HG02759 (cell line): ENCODE measurements around the gene C1orf159.
"Not testable (repeated sequence)": the region's sequence is repeated elsewhere in the genome, so short reads cannot be mapped to it uniquely, and the experiment has no call there.

Experiments used
- ATAC-seq: cut with Tn5 transposase; IDR thresholded peaks from one replicate; pipeline ENCODE4 v1.9.1; 2021; ENCODE audit warnings: mild to moderate bottlenecking, moderate library complexity; ENCODE audit not compliant: unreplicated experiment

C1orf159 gene

GRCh38 chr1:1115786-1116700 is at the start of gene C1orf159:
Gene C1orf159 (minus strand): TSS chr1:1116089. CDS start chr1:1091543, 24,546 bp downstream.
- ATAC-seq, result peak; percentile 93

DNA sequence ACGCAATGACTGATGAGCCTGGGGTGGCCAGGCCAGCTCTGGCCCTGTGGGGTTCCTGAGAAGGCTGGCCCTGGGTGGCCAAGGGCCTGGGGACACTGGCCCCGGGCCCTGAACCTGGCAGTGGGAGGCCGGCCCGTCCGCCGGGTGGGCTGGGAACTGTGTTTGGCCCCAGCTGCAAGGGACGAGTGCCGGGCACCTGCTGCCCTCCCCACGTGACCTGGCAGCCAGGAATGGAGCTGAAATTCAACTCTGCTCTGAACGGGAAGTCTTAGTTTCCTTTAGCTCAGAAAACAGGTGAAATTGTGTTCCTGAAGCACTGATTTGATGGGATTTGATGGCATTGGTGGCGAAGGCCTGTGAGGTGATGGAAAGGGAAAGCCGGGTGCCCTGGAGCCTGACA is 49.6 kb upstream of the C1orf159 start:
- no peak for ATAC-seq

DNA sequence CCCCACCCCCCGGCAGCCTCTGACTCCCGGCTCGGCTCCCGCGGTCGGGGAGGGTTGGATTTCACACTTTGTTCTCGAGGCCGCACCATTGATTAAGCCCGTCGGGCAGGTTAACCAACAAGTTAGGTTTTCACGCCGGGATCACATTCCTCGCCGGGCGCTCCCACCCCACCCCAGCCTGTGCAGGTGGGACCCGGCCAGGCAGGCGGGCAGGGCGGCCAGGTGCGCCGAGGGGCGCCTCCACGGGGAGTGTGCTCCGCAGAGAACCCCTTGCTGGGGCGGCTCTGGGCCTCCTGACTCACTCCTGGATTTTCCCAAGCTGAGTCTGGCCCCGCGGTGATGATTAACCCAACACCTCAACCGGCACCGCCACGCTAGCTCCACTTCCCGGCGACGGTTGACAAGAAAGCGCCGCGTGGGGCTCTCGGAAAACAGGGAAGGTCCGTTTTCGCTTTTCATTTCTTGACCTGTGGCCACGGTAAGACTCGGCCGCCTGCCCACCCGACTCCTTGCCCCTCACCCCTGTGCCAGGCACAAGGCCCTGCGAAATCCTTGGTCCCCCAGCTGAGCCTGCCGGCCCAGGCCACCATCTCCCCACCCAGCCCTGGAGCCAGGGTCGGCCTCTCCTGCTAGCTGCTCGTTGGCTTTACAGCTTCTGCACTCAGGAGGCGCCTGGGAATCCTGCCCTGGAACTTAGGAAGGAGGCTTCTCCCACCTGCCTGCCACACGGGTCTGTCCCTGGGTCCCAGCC is 49.0 kb upstream of the C1orf159 start:
- ATAC-seq, result no peak

- ATAC-seq, result no peak
These were observed 48.4 kb upstream of the C1orf159 start for GRCh38 chr1:1164361-1164700.

DNA sequence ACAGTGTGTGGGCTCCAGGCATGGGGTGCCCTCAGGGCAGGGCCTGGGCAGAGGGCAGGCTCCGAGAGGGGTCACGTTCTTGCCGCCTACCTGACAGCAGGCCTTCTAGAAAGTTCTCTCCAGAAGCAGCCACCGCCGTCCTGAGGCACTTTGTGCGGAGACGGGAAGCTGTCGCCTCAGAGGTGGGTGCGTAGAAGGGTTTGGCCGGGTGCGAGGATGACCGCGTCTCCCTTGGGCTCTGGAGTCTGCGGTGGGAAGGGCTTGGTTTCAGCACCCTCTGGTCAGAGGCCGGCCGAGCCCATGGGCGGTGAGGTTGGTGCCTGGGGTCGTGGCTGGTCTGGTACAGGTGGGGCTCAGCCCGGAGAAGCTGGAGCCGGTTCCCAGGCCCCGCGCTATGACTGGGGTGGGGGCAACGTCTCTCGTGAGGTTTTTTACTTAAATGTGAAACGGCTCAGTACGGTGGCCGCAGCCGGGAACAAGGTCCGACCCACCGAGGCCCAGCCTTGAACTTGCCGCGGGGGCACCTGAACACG is 47.7 kb upstream of the C1orf159 start:
- ATAC-seq, result no peak

DNA sequence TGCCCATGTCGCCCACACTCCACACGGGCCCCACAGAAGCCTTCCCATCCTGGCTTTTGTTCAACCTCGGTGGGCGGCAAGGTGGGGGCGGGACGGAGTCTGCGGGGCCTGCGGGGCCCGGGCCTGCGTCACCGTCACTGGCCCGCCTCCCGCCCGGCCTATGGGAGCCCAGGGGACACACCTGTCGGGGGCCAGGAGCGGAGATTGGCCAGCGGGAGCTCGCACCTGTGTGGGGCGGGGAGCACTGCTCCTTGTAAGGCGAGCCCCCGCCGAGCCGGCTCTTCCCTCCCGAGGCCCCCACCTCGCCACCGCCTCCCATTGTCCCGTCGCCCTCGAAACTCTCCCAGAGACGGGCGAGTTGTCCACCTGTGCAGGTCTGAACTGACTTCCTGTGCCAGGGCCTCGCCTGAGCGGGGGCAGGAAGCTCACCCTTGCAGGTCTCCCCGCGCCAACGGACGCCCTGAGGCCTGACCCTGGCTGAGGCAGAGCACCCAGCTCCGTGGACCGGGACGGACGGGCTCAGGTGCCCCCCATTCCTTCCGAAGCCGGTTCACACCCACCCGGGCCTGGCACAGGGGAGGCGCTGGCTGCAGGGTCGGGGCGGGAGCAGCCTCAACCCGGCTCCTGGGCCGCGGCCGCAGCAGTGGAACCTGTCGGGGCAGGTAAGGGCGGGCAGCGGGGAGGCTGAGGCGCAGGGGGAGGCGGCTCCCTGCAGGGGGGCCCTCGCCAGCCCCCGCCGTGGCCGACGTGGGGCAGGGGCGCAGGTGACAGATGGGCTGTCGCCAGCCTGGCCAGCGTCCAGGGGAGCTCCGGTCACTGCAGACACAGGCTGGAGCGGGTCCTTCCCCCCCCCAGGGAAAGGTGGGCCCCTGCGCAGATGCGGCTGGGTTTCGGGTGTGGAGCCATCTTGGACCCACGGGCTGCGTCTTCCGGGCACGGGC is 47.0 kb upstream of the C1orf159 start:
- no peak for ATAC-seq

- no peak for ATAC-seq
These were observed 45.8 kb upstream of the C1orf159 start for GRCh38 chr1:1161683-1162079.

DNA sequence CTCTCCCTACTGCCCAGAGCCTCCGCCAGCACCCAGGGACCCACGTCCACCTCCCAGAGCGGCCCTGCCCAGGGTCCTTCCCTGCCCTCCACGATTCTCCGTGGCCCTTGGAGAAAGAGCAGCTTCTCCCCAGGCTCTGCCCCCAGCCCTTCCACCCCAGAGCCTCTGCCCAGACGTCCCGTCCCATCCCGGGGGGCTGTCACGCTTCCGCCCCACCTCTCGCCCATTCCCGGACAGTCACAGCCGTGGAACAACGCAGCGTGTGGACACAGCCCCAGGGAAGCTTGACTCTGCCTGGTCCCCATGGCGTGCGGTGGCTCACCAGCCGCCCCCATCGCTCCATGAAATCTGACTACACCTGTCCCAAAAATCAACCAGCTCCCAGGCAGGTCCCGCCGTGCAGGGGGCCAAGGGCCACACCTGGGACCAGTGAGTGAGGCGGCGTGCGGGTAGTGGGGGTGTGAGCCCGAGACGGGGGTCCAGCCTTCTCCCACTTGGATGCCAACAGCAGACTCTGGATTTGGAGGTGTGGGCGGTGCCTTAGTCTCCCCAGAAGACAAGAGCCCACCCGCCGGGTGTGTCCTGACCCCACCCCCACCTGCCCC is 45.3 kb upstream of the C1orf159 start:
- ATAC-seq, result no peak

DNA sequence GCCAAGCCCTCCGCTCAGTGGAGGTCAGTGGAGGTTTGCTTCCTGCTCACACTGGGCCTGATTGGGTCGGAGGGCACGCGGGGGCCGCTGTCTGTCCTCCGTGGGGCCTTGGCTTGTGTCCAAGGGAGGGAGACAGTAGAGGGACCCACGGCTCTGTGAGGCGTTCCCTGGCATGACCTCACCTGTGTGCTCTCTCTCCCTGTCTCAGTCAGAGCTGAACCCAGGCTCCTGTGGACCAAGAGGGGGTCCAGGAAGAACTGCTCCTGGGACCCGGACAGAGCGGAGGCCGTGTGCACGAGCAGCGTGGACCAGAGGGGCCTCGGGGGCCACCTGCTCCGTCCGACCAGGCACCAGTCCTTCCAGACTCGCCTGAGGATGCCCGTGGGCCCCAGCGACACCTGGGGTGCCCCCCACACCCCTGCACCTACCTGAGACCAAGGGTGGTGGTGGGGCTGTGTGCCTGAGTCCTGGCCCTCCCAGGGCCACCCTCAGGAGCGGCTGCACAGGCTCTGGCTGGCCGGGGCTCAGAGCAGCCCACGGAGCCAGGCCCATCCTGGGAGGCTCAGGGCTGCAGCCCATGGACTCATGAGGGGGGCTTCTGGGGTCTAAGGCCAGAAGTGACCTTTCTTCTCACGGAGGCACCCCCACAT is 44.5 kb upstream of the C1orf159 start:
- ATAC-seq, result no peak

GRCh38 chr1:1157914-1158710 is 42.2 kb upstream of the C1orf159 start:
- ATAC-seq, result peak; percentile 52

DNA sequence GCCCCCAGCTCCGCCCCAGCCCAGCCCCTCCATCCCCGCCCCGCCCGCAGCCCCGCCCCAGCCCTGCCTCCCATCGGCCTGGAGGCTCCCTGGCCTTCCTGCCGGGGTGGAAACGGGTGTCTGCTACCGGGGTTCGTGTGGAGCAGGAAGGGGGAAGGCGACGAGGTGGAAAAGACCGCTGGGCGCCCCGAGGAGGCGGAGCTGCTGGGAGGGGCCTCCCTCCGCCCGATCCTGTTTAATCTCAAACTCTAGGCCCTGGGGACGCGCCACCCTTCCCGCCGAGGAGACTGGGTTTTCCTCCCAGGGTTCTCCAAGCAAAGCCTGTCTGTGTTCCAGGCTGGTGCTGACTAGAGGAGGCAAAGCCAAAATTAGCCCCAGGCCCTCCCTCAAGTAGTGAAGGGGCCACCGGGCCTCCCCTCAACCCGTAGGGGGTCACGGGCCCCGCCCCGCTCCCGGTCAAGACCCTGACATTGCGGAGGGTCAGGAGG is 41.6 kb upstream of the C1orf159 start:
- peak; percentile 38 for ATAC-seq

GRCh38 chr1:1157033-1157365 is 41.1 kb upstream of the C1orf159 start:
- ATAC-seq, result no peak

DNA sequence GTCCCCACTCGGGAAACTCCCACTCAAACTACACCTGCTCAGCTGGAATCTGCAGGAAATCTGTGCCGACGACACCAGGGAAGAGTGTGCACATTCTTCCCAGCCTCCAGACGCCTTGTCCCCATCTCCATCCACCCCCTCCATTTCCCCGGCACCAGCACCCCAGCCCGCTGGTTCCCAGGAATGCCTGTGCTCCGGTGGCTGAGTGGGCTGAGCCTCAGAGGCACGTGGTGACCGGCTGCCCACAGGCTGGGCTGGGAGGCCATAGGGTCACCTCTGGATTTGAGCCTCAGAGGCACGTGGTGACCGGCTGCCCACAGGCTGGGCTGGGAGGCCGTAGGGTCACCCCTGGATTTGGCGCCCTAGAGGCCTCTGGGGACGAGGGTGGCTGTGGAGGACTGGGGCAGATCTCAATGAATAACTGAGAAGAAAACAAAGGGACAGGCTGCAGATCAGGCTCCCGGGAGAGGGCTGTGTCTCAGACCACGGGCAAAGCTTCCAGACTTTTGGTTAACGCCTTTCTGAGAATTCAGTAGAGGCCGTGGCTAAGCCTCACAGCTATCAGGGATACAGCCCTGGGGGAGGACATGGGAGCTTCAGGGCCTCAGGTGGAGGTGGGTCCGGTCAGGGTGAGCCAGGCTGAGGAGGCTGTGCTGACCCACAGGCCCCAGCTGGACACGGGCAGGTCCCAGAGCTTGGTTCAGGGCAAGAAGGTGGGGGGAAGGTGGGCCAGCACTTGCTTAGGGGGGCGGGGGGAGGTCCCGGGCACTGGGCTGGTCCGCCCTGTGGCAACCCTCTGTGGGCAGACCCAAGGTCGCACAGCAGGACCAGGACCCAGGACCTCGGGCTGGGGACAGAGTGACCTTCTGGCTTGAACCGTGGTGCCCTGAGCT is 40.5 kb upstream of the C1orf159 start:
- ATAC-seq, result no peak

- ATAC-seq, result no peak
These were observed 39.4 kb upstream of the C1orf159 start for GRCh38 chr1:1155258-1155657.

DNA sequence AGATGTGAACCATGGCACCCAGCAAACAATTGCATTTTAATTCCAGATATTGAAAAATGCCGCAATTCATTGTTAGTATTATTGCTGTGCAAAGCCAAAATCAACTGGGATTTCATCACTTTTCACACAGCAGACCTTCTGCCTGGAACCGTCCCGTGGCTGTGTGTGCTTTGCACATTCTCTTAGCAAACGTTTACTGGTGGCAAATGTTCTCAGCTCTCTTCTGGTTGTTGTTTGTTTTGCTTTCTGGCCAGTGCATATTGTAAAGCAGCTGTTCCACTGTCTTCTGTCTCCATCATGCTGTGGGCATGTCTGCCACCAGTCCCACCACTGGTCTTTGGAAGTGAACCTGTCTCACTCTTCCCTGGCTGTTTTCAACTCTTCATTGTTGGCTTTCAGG is 38.0 kb upstream of the C1orf159 start:
- no peak for ATAC-seq

GRCh38 chr1:1153215-1153614 is 37.3 kb upstream of the C1orf159 start:
- ATAC-seq, result not testable (repeated sequence)

- ATAC-seq, result not testable (repeated sequence)
These were observed 36.5 kb upstream of the C1orf159 start for GRCh38 chr1:1152431-1152830.

GRCh38 chr1:1151306-1151705 is 35.4 kb upstream of the C1orf159 start:
- ATAC-seq, result no peak
